Stomach smooth muscle (tissue), 2 donors: ENCODE measurements around the gene MRPL19.

ENCODE experiments used
- H3K27ac ChIP-seq: one replicate; pipeline ENCODE4 v1.7.0; 2013; ENCODE audit warnings: mild to moderate bottlenecking, low read length, inconsistent platforms
- H3K27me3 ChIP-seq, 2 donors: one replicate each; pipeline ENCODE4 v1.7.0; 2013; ENCODE audit warnings: low read length in 2 of 2; ENCODE audit not compliant: insufficient read depth in 2 of 2, control insufficient read depth in 1 of 2
- H3K36me3 ChIP-seq, 2 donors: one replicate each; pipeline ENCODE4 v1.7.0; 2013; ENCODE audit warnings: low read length in 2 of 2; ENCODE audit not compliant: control insufficient read depth in 2 of 2, insufficient read depth in 2 of 2
- H3K4me1 ChIP-seq: one replicate; pipeline ENCODE4 v1.7.0; 2013; ENCODE audit warnings: low read length; ENCODE audit not compliant: control insufficient read depth, insufficient read depth
- H3K4me3 ChIP-seq, 2 donors: one replicate each; pipeline ENCODE4 v1.7.0; 2013; ENCODE audit warnings: low read length in 2 of 2
- H3K9ac ChIP-seq, 2 donors: one replicate each; pipeline ENCODE4 v1.7.0; 2013; ENCODE audit warnings: low read length in 2 of 2, mild to moderate bottlenecking in 1 of 2
- H3K9me3 ChIP-seq, 2 donors: one replicate each; pipeline ENCODE4 v1.7.0; 2013; ENCODE audit warnings: low read length in 2 of 2; ENCODE audit not compliant: control insufficient read depth in 2 of 2
- donor health status: healthy.
- donor health status: Pancreatic carcinoma.

Gene MRPL19

DNA sequence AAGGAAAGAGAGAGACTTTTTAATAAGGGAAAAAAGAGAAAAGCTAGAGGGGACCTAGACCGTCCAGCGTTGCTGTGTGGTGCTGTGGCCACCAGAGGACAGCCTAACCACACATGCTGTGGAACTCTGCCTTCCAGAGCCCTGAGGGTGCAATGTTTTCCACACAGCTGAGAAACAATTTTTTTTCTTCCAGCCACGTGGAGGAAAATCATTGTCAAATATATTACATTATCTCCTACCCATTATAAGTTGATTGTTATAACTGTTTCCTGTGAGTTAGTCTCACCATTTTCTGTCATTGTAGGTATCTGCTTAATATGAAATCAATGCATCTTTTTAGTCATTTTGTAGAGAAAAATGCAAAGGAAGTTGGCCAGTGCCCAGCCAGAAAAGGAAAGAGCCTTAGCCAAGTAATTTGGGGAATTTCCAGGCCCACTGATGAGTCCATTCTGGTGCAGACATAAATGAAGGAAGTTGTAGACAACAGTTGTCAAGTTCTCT, 5.9 kb upstream of the MRPL19 start:
- Histone ChIP-seq H3K4me1 (no peaks in the 10 kb centered on the region), H3K27ac (no peak overlapping the region), H3K9ac (no peak overlapping the region), H3K4me3 (no peak overlapping the region), H3K9me3 (no peaks in the 10 kb centered on the region), H3K36me3 (no peaks in the 10 kb centered on the region), H3K27me3 (peaks cover 0 to 5% of the 10 kb centered on the region in 2 donors)

GRCh38 chr2:75641587-75641986, 5.0 kb upstream of the MRPL19 start:
- peaks cover 5% of the 10 kb centered on the region for H3K4me1 ChIP-seq
- H3K27ac ChIP-seq: no peak overlapping the region
- H3K9me3 ChIP-seq: no peaks in the 10 kb centered on the region
- H3K36me3 ChIP-seq: no peaks in the 10 kb centered on the region
- no peak overlapping the region for H3K4me3 ChIP-seq
- H3K27me3 ChIP-seq: peaks cover 0 to 5% of the 10 kb centered on the region in 2 donors
- H3K9ac ChIP-seq: no peak overlapping the region

- Histone ChIP-seq H3K27me3 (no peaks in the 10 kb centered on the region), H3K9me3 (no peaks in the 10 kb centered on the region), H3K27ac (no peak overlapping the region), H3K9ac (no peak overlapping the region), H3K4me3 (no peak overlapping the region), H3K4me1 (peaks cover 5% of the 10 kb centered on the region), H3K36me3 (no peaks in the 10 kb centered on the region)
Observed at GRCh38 chr2:75643980-75644379, 2.6 kb upstream of the MRPL19 start.

GRCh38 chr2:75645643-75646042, 940 bp upstream of the MRPL19 start:
- H3K36me3 ChIP-seq: peaks cover 4 to 5% of the 10 kb centered on the region in 2 donors
- H3K9me3 ChIP-seq: no peaks in the 10 kb centered on the region
- no peak overlapping the region for H3K27ac ChIP-seq
- no peak overlapping the region for H3K4me3 ChIP-seq
- H3K9ac ChIP-seq: no peak overlapping the region
- H3K27me3 ChIP-seq: no peaks in the 10 kb centered on the region
- peaks cover 5% of the 10 kb centered on the region for H3K4me1 ChIP-seq

- Histone ChIP-seq H3K4me3 (peak overlapping the region; percentile 92 to 96), H3K36me3 (peaks cover 8% of the 10 kb centered on the region in 2 donors), H3K4me1 (peaks cover 5% of the 10 kb centered on the region), H3K9ac (peak overlapping the region; percentile 83 to 88), H3K27me3 (no peaks in the 10 kb centered on the region), H3K27ac (peak overlapping the region; percentile 55), H3K9me3 (no peaks in the 10 kb centered on the region)
Observed at GRCh38 chr2:75646090-75646582, 447 bp upstream of the MRPL19 start.

GRCh38 chr2:75647771-75648170, 1.2 kb downstream of the MRPL19 start:
- H3K27me3 ChIP-seq: no peaks in the 10 kb centered on the region
- peak overlapping the region; percentile 92 to 96 for H3K4me3 ChIP-seq
- H3K4me1 ChIP-seq: peaks cover 5% of the 10 kb centered on the region
- peaks cover 18 to 21% of the 10 kb centered on the region in 2 donors for H3K36me3 ChIP-seq
- H3K9me3 ChIP-seq: no peaks in the 10 kb centered on the region
- no peak overlapping the region for H3K27ac ChIP-seq
- H3K9ac ChIP-seq: peak overlapping the region in 1 of 2 donors; percentile 83

- H3K9ac ChIP-seq: no peak overlapping the region
- no peaks in the 10 kb centered on the region for H3K9me3 ChIP-seq
- peaks cover 38 to 39% of the 10 kb centered on the region in 2 donors for H3K36me3 ChIP-seq
- no peaks in the 10 kb centered on the region for H3K27me3 ChIP-seq
- no peak overlapping the region for H3K4me3 ChIP-seq
- no peaks in the 10 kb centered on the region for H3K4me1 ChIP-seq
- H3K27ac ChIP-seq: no peak overlapping the region
Observed at GRCh38 chr2:75654012-75654411, 7.4 kb downstream of the MRPL19 start.

DNA sequence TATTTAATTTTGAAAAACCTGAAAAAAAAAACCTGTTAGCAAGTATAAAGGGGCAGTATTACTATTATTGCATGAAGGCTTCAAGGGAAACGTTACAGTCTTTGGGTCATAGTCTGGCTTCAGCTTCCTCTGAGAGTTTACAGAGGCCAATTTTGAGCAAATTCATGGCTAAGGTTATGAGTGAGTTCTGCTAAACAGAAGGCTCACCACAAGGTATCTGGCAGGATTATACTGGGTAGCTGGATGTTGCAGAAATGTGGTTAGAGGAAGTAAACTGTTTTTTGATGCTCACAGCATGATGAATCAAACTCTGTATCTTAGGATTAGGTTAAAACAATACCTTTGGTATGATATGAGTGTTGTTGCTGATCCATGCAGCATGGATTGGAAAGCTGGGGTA, 9.3 kb downstream of the MRPL19 start:
- H3K4me1 ChIP-seq: no peaks in the 10 kb centered on the region
- no peak overlapping the region for H3K4me3 ChIP-seq
- H3K9ac ChIP-seq: no peak overlapping the region
- H3K36me3 ChIP-seq: peaks cover 35 to 36% of the 10 kb centered on the region in 2 donors
- no peak overlapping the region for H3K27ac ChIP-seq
- H3K9me3 ChIP-seq: no peaks in the 10 kb centered on the region
- no peaks in the 10 kb centered on the region for H3K27me3 ChIP-seq

DNA sequence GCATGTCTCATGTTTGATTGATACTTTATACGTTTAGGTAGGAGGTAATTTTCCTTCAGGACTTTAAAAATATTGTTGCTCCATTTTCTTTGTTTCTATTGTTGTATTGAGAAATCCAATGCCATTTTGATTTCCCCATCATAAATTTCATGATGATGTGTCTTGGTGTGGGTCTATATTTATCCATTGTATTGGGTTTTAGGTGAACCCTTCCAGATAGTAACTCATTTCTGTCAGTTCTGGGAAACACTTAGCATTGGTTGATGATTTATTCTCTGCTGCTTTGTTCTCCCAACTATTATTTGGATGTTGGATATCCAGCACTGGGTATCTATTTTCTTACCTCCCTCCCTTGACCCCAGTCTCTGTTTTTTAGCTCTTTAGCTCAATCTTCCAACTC, 10.0 kb downstream of the MRPL19 start:
- H3K9ac ChIP-seq: no peak overlapping the region
- H3K36me3 ChIP-seq: peaks cover 33 to 36% of the 10 kb centered on the region in 2 donors
- H3K27ac ChIP-seq: no peak overlapping the region
- H3K9me3 ChIP-seq: no peaks in the 10 kb centered on the region
- no peaks in the 10 kb centered on the region for H3K27me3 ChIP-seq
- no peaks in the 10 kb centered on the region for H3K4me1 ChIP-seq
- no peak overlapping the region for H3K4me3 ChIP-seq

- Histone ChIP-seq H3K4me1 (no peaks in the 10 kb centered on the region), H3K9ac (no peak overlapping the region), H3K4me3 (no peak overlapping the region), H3K36me3 (peaks cover 24 to 31% of the 10 kb centered on the region in 2 donors), H3K27me3 (no peaks in the 10 kb centered on the region), H3K9me3 (no peaks in the 10 kb centered on the region), H3K27ac (no peak overlapping the region)
Observed at GRCh38 chr2:75657798-75658197, 11.2 kb downstream of the MRPL19 start.

DNA sequence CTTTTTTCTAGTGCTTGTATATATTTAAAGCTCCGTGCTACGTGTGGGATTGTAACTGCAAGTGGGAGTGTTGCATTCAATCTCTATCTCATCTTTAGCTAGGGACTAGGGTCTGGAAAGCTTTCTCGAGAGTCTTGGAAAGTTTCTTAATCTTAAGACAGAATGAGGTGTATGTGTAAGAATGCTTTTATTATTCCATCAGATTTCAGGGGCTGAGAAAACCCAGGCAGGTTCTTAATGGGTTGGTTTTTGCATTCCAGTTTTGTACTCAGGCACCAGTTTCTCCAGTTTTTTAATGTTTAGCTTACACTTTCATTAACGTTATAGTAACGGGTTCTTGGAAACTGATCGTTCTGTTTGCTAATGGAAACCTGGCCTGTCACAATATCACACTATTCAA, 20.3 kb downstream of the MRPL19 start:
- H3K4me3 ChIP-seq: no peak overlapping the region
- no peak overlapping the region for H3K9ac ChIP-seq
- H3K9me3 ChIP-seq: no peaks in the 10 kb centered on the region
- no peaks in the 10 kb centered on the region for H3K4me1 ChIP-seq
- H3K27me3 ChIP-seq: no peaks in the 10 kb centered on the region
- H3K36me3 ChIP-seq: peaks cover 0 to 9% of the 10 kb centered on the region in 2 donors
- no peak overlapping the region for H3K27ac ChIP-seq
